HG03558 (cell line): ENCODE data around the gene TCF7L1.
"Not testable (repeated sequence)": the region's sequence is repeated elsewhere in the genome, so short reads cannot be mapped to it uniquely, and the experiment has no call there.

Experiments
- ATAC-seq: cut with Tn5 transposase; IDR thresholded peaks from one replicate; pipeline ENCODE4 v1.9.1; 2021; ENCODE audit warnings: moderate number of reproducible peaks; ENCODE audit not compliant: unreplicated experiment; ENCODE audit errors: extremely low read depth

Gene TCF7L1

GRCh38 chr2:85333877-85334276 is 200.7 kb downstream of the TCF7L1 start:
- not testable (repeated sequence) for ATAC-seq

GRCh38 chr2:85334928-85335327 is 201.7 kb downstream of the TCF7L1 start:
- ATAC-seq: no peak

GRCh38 chr2:85340034-85340892 is 207.1 kb downstream of the TCF7L1 start:
- ATAC-seq: no peak

GRCh38 chr2:85341269-85342029 is 208.3 kb downstream of the TCF7L1 start:
- ATAC-seq: no peak

GRCh38 chr2:85342156-85342555 is 209.0 kb downstream of the TCF7L1 start:
- no peak for ATAC-seq

- ATAC-seq: not testable (repeated sequence)
Measured at GRCh38 chr2:85343207-85343895, 210.2 kb downstream of the TCF7L1 start.

- ATAC-seq: no peak
Measured at GRCh38 chr2:85344356-85344954, 211.3 kb downstream of the TCF7L1 start.

GRCh38 chr2:85347599-85347998 is 214.4 kb downstream of the TCF7L1 start:
- no peak for ATAC-seq

GRCh38 chr2:85353876-85354285 is 220.7 kb downstream of the TCF7L1 start:
- ATAC-seq: no peak

- peak; percentile 91 for ATAC-seq
Measured at GRCh38 chr2:85354286-85355072, 221.3 kb downstream of the TCF7L1 start, which contains the start of the genes ELMOD3 and RETSAT. TSS of gene ELMOD3 (plus strand) at chr2:85354769. CDS start at chr2:85357199, 2,430 bp downstream. TSS of gene RETSAT (minus strand) at chr2:85354528. CDS start at chr2:85354507, 21 bp downstream.

GRCh38 chr2:85355073-85355410 is 221.8 kb downstream of the TCF7L1 start:
- ATAC-seq: no peak

- no peak for ATAC-seq
Measured at GRCh38 chr2:85355521-85355920, 222.3 kb downstream of the TCF7L1 start.

- no peak for ATAC-seq
Measured at GRCh38 chr2:85356186-85356585, 223.0 kb downstream of the TCF7L1 start.

- no peak for ATAC-seq
Measured at GRCh38 chr2:85357736-85358135, 224.5 kb downstream of the TCF7L1 start.
